Ammon's horn (tissue), 1 donor: ENCODE results near the gene WDR27.

Experiments used
- DNase-seq: peaks from one replicate; pipeline ENCODE4 v3.0.0-alpha.2; 2016; ENCODE audit warnings: low spot score

The WDR27 gene

DNA sequence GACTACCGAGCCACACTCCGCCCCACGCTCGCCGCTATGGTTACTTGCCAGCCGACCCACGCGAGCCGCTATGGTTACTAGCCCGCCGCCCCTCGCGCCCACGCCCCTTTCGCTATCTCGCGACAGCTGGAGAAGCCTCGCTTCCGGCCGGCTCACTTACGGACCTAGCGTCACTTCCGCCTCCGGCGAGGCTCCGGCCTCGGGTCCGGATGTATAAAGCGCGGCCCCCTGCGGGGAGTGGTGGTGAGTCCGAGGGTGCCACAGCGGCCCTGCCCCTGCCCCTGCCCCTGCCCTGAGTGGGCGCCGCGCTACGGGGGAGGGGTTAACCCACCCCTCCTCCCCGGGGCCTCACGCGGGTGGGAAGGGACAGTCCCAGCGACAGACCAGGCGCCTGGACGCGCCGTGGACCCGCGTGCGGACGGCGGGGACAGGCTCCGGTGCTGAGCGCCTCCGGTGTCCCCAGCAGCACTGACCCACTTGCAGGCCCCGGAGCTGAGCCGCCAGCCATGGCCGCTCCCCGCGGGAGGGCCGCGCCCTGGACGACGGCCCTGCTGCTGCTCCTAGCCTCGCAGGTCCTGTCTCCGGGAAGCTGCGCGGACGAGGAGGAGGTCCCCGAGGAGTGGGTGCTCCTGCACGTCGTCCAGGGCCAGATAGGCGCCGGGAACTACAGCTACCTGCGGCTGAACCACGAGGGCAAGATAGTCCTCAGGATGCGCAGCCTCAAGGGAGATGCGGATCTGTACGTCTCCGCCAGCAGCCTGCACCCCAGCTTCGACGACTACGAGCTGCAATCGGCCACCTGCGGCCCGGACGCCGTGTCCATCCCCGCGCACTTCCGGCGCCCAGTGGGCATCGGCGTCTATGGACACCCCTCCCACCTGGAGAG, at the start of gene WDR27, which contains the start of gene C6orf120:
TSS of gene WDR27 (minus strand) at position 76 of the 886 bp plus-strand sequence. CDS start 13,024 bp downstream, outside the sequence.
TSS of gene C6orf120 (plus strand) at position 173 of the 886 bp plus-strand sequence. CDS start at position 507, 334 bp downstream.
- peak; percentile 96 for DNase-seq

DNA sequence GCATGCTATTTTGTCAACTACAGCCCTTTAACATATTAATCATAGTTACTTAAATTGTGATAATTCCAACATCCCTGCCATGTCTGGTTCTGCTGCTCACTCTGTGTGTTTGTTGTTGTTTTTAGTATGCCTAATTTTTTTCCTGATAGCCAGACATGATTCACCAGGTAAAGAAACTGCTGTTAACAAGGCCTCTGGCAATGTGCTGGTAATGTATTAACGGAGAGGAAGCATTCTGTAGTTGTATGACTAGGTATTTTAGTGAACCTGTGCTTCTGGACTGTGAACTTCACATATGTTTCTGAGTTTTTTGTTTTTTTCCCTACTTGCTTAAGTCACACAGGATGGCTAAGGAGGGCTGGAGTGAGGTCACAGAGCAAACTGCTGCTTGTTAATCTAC, 44.7 kb upstream of the WDR27 start:
- no peak for DNase-seq

DNA sequence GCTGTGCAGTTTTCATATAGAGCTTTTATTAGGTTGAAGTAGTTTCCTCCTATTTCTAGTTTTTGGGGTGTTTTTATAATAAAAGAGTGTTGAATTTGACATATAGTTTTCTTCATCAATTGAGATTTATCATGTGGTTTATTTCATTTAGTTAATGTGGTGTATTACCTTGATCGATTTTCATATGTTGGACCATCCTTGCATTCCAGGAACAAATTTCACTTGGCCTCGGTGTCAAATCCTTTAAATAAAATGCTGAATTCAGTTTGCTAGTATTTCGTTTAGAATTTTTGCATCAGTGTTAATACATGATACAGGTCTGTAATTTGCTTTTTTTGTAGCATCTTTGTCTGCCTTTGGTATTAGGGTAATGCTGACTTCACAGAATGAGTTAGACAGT, 43.6 kb upstream of the WDR27 start:
- no peak for DNase-seq

DNA sequence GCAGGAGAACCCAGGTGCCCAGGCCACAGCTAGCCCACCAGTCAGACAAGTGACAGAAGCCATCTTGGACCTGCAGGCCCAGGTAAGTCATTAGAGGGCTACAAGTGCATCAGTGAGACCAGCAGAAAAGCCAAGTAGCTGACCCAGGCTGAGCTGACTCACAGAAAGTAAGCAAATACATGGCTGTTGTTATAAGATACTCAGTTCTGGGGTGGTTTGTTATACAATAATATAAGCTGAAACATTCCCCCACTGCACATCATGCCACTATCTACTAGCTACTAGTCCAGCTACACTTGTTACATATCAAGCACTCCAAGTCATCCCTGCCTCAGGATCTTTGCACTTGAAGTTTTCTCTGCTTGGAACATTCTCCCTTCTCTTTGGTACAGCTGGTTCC, 39.5 kb upstream of the WDR27 start:
- DNase-seq: no peak

DNA sequence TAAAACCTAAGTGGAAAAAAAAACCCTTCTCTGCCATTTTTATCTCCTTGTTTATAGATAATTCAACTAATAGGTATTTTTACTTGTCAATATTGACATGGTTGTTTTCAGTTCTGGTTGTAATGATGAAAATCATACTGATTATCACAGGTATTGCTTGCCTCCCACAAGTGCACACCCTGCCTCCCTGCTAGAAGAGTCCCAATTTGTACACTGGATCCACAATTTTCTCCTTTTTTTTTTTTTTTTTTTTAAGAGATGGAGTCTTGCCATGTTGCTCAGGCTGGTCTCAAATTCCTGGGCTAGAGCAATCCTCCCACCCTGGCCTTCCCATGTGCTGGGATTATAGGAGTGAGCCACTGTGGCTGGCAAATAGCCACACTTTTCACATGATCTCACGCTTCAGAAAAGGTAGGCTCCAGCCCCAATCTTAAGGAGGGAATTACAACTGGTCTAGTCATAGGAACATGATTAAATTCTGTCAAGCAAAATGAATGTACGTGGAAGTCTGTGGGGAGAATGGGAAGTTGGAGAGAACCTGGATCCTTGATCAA, 37.2 kb upstream of the WDR27 start:
- no peak for DNase-seq

DNA sequence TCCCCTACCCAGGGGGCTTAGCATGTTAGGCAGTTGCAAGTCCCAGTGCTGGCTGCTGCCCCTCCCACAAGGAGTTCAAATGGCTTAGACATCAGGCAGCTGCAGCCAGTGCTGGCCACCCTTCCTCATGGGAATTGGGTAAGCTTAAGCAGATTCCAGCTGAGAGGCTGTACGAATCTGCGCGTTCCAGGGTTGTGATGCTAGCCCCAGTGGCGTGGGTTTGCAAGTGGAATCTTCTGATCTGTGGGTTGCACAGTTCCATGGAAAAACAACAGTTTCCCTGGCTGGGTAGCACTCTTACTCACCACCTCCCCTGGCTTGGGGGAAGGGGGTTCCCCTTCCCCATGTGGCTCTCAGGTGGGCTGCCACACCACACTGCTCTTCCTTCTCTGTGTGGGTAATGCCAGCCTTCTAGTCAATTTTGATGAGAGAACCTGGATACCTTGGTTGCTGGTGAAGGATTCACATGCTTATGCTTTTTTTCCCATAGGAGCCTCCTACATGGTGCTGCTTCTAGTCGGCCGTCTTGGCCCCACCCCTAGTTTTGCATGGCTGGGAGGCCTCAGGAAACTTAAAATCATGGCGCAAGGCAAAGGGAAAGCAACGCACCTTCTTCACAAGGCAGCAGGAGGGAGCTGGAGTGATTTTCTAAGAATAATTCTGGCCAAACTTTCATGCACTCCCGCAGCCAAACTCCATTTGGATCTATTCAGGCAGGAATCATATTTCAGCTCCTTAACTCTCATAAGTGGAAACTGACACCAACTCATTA, 36.6 kb upstream of the WDR27 start:
- DNase-seq: no peak

DNA sequence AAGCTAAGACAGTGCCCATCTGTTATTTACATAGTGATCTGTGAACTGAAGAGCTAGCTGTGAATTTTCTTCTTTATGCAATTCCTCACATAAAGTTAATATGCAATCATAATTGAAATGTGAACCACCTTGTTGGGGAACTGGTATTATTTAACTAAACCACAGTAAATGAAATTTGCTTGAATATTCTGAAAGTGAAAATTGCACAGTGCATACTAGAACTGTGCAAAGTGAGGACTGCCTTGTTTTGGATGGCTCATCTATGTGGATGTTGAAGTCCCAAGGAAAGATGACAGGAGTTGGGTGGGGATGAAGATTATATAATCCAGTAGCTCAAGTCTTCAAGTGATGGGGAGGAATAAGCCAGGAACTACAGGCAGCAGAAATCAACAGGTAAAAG, 28.1 kb upstream of the WDR27 start:
- no peak for DNase-seq

DNA sequence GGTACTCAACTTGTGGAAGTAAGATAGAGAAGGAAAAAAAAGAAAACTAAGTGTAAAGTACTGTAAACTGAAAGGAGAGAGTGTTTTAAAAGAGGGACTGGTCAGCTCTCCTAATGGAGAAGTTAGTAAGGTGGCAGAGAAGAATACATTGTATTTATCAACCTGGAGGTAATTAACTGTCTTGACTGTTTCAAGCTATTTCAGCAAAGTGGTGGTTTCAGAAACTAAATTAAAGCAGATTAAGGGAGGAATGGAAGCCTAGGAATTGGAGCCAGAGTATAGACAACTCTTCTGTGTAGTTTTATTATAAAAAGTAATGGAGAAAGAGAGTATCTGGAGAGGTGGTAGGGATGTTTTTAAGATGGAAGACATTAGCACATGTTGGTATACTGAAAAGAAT, 25.1 kb upstream of the WDR27 start:
- DNase-seq: no peak

DNA sequence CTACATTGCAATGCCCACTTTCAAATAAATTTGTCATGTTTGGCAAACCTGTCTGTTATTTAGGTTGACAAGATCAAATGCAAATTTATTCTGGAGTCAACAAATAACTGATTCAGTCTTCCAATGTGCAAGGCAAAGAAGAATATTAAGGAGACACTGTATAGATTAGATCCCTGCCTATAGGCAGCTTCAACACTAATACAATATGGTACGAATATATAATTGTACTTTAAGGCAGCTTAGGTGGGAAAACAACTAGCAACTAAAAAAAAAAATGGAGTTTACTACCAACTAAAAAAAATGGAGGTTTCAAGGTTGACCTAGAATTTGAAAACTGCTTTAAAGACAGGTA, 24.2 kb upstream of the WDR27 start:
- DNase-seq: no peak

DNA sequence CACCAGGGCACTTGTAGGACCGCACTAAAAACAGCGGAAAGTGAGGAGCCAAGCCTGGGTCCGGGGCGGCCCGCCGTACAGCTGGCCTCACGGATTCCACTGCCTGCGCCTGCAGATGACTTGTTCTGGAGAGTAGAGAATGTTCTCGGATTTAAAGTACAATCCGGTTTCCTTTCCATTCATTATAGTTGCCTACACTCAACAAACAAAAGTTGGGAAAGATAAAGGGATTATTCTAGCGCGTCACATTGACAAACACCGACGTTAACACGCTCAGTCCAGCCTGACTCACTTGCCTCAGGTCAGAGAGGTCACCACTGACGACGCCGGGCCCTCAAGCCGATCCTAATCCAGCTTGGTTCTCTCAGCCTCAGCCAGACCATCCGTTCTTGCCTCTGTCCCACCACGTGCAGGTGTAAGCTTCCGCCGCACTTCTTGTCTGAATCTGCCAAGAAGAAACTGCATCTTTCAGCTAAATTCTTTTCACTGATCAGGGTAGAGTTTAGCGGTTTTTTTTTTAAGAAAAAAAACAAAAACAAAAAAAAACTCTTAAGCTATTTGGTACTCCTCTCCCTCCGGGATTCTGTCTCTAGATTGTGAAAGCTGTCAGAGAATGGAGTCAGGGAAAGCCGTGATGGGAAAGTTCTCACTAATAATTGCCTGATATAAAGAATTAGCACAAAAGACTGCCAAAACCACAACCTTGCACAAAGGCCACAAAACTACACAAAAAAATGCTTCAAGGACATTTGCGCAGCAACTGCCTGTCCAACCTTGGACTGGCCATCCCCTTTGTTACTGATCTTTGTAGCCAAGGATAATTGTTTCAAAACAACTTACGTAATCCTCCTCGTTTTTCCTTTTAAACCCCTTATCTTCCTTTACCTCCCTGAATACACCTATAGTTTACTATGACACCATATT, 23.6 kb upstream of the WDR27 start:
- peak; percentile 32 for DNase-seq

DNA sequence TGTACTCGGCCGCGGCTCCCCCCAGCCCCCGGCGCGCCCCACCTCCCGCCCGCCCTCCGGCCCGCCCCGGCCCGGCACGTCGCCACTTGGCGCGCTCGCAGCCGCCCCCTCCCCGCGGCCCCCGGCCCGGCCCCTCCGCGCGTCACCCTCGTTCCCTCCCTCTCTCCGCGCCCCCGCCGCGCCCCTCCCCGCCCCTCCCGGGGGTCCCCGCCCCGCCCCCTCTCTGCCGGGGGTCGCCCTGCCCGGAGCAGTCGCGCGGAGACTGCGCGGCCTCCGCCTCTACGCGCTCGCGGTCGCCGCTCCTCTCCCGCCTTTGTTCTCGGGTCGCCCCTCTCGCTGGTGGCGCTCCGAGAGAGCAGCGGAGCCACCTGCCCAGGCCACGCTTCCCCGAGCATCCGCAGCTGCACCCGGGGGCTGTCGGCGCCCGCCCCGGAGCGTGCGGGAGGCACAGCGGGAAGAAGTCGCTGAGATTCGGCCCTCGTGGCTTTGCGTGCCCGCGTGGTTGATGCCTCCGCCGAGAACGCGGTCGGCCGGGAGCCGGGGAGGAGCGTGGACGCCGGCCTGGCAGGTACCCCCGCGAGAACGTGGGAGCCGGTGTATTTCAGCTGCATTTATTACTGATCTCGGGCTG, 22.8 kb upstream of the WDR27 start, which contains the start of gene PHF10:
TSS of gene PHF10 (minus strand) at position 7 of the 631 bp plus-strand sequence. CDS start 569 bp downstream, outside the sequence.
- peak; percentile 51 for DNase-seq

DNA sequence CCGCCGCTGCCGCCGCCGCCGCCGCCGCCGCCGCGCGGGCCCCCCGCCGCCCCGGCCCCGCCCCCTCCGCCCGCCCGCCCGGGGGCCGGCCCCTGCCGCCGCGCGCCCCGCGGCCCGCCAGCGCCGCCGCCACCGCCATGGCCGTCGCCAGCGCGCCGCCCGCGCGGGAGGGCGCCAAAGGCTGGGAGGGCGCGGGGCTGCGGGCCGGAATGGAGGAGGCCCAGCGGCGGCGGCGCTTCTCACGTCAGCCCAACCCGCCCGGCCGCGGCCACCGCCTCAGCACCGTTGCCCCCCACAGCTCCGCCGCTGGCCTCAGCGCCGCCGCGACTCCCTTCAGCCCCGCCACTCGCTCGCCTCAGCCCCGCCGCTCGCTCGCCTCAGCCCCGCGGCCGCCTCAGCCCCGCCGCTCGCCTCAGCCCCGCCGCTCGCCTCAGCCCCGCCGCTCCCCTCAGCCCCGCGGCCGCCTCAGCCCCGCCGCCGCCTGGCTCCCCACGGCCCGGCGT, 22.2 kb upstream of the WDR27 start:
- DNase-seq: peak; percentile 51

DNA sequence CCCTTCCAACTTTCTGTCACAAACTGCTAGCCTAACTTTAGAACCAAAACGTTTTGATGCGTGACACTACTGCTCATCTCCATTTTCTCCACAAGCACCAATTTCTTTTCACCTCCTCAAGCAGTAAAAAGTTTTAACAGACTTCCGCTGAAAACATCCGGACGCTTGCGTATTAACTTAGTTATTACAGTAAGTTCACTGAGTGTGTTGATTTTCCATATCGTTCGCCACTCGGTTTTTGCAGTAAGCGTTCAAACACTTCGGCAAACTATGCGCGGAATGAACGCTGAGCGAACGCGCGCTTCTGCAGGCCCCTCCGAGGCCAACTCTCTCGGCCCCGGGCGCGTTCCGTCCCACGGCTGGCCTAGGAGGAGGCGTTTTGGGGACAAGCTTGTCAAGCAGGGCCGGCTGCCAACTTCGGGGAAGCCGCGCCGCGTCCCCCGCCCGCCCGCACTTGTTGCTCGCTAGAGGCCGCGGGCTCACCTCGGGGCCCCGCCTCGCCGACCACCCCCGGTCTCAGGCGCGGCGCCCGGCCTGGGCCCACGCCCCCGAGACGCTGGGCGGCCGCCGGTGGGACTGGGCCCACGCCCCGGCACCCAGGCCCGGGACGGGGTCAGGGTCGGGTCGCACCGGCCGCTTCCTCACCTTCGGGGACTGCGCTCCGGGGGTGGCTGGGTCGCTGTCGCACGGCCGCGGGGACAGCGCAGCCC, 21.5 kb upstream of the WDR27 start:
- DNase-seq: peak; percentile 78

DNA sequence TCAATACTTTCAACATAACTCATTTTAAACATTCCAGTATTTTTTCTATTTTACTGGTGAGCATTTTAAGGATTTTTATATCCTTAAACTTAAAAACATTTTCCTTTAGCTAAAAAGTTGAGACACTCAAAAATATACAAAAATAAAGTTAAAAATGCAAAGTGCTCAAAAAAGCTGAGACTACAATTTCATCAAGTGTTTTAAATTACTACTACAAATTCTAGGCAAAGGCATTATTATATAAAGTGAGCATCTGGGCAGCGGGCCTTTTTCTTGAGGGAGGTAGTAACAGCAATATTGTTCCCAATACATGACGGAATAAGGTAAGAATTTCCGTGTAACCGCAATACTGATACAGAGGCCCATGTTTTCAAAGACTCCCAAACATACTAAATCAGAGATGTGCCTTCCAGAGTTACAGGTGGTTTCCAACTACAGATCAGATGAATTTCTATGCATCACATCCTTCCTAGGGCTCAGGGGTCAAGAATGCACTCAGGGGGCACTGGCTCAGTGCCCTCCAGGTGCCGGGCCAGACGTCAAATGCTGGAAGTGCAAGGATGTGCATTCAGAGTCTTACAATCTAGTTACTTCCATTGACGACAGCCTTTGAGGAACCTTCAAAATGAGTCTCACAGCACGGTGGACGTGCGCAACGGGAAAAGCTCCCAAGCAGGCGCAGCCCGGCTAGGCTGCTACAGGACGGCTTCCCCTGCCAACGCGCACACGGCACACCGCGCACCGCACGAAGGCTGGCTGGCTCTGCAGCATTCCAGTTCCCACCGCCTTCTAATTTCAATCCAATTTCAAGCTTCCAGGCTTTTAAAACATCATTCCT, 20.8 kb upstream of the WDR27 start:
- DNase-seq: peak; percentile 53

DNA sequence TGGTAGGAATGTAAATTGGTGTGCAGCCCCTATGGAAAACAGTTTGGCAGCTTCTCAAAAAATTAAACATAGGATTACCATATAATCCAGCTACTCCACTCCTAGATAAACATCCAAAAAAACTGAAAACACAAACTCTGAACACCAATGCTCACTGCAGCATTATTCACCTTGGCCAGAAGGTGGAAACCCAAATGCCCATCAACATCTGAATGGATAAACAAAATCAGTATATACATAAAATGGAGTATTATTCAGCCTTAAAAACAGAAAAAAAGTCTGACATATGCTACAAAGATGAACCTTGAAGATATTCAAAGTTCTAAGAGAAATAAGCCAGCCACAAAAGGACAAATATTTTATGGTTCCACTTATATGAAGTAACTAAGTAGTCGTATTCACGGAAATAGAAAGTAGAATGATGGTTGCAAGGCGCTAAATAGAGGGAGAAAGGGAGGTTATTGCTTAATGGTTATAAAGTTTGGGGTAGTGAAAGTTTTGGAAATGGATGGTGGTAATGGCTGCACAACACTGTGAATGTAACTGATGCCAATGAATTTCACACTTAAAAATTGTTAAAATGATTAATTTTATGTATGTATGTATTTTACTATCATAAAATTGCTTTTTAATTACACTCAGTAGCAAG, 18.5 kb upstream of the WDR27 start:
- DNase-seq: no peak

DNA sequence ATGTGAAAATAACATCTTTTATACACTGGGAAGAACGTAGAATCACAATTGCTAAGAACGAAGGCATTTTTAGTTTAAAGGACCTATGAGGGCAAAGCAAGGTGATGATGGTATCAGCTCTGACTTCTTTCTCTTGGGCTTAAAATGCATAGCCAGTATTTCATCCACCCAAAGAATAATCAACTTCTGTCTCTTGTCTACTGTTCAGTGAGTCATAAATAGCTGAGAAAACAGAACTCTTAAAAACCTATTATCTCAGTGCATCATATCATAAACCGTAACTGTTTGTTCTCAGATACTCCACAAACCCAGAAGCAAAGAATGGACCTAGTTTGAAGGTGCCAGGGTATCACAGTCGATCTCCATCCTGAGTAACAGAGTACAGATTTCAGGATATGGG, 17.3 kb upstream of the WDR27 start:
- no peak for DNase-seq

DNA sequence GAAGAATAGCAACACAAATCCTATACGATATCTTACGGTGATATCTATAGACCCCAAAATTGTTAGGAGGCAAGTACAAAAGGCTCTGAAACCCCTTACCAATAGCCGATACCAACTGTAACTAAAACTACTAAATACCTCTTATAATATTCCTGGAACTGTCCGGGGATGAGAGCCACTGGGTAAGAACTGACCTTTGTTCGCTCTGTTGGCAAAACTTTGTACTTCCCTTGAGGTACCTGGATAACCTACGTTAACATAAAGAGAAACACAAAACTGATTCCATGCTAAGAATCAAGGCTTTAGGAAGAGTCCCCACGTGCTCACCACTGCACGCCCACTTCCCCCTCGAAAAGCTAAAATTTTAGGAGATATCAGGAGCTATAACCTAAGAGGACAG, 12.8 kb upstream of the WDR27 start:
- DNase-seq: no peak

DNA sequence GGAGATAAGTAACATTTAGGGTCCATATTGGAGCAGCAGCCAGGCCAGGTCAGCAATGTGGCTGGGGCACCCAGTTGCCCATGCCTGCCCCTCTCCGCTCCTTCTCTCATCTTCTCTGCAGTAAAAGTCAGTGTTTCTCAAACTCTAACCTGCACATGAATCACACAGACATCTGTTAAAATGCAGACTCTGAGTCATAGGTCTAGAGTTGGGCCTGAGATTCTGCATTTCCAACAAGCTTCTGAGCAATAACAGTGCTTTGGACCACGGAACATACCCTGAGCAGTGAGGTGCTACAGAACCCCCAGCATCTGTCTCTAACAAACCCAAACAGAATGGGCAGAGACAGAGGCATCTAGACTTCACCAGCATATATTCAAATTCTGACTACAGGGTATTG, 12.3 kb upstream of the WDR27 start:
- DNase-seq: no peak

DNA sequence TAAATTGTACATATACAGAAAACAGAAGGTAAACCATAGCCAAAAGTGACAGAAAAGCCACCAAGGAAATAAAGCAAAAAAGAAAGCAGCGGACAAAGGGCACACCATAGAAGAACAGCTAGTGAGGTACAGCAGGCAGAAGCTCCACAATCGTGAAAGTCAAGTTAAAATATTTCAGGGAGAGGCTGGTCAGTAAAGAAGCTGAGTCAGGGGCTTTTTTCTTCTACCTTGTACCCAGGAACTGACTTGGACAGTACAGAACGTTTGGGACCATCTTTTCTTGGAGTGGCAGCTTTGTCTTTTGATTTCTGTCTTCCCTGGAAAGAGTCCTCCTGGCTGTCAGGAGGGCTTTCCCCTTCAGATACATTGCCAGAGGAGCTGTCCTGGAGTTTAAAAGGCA, 8.2 kb upstream of the WDR27 start:
- DNase-seq: no peak
